Mucosa of descending colon (tissue), 3 donors: ENCODE results near the gene ACVR1B. TPM values are rescaled to one million over a fixed set of nuclear protein-coding genes. Genes with fewer than 3 reads are reported as not detected.

Experiments
- ATAC-seq: fragments of 200-7000 bp; cut with Tn5 transposase; one replicate; pipeline ENCODE4 v1.9.1; 2020; ENCODE audit warnings: mild to moderate bottlenecking, moderate library complexity
- DNase-seq, 3 donors: peaks; one replicate each; pipeline ENCODE4 v3.0.0-alpha.2; 2020
- H3K36me3 ChIP-seq: fragments of 200-600 bp; one replicate; pipeline ENCODE4 v1.8.0; 2021; ENCODE audit warnings: low read depth, mild to moderate bottlenecking
- H3K4me1 ChIP-seq: fragments of 200-600 bp; one replicate; pipeline ENCODE4 v1.8.0; 2021; ENCODE audit warnings: low read depth, mild to moderate bottlenecking
- H3K4me3 ChIP-seq: fragments of 200-600 bp; one replicate; pipeline ENCODE4 v1.8.0; 2021; ENCODE audit warnings: mild to moderate bottlenecking
- H3K9me3 ChIP-seq: fragments of 200-600 bp; one replicate; pipeline ENCODE4 v1.8.0; 2021; ENCODE audit warnings: mild to moderate bottlenecking
- intact Hi-C, 2 donors: fragments of 100-400 bp; cut with DNase I in 1 of 2; cut with micrococcal nuclease in 1 of 2; formaldehyde crosslinking; loops; one replicate each; pipeline versions ENCODE4 v1.11.0 to v1.11.1; 2022; cut with DNase I, micrococcal nuclease
- total RNA-seq, 3 donors: library from RNA; stranded (reverse); fragmentation: NEBNext Ultra II Directional in 2 of 3; extraction: Animal tissue kit (Norgen Biotek cat#: 25700) in 2 of 3; gene quantifications; one replicate each; pipeline versions ENCODE4 v1.2.1 to v1.2.4, GENCODE V29; 2021 to 2023
- TF ChIP-seq, protein P1 (sequence below): fragments of 200-600 bp; IDR thresholded peaks from one replicate; pipeline ENCODE4 v1.8.0; 2022; ENCODE audit warnings: antibody characterized with exemption, mild to moderate bottlenecking
- donor health status: DM: no; HTN: no; CAD: no; lungs with moderate emphysema.
- donor health status: DM: no; HTN: no; CAD: no.
- donor health status: DM: no; HTN: yes; CAD: no.

ACVR1B gene
- total RNA-seq, 3 donors from 2014 or later: 42.4 to 95.7 (median 77.3) TPM

- no peak for ATAC-seq
- TF ChIP-seq, protein P1, sequence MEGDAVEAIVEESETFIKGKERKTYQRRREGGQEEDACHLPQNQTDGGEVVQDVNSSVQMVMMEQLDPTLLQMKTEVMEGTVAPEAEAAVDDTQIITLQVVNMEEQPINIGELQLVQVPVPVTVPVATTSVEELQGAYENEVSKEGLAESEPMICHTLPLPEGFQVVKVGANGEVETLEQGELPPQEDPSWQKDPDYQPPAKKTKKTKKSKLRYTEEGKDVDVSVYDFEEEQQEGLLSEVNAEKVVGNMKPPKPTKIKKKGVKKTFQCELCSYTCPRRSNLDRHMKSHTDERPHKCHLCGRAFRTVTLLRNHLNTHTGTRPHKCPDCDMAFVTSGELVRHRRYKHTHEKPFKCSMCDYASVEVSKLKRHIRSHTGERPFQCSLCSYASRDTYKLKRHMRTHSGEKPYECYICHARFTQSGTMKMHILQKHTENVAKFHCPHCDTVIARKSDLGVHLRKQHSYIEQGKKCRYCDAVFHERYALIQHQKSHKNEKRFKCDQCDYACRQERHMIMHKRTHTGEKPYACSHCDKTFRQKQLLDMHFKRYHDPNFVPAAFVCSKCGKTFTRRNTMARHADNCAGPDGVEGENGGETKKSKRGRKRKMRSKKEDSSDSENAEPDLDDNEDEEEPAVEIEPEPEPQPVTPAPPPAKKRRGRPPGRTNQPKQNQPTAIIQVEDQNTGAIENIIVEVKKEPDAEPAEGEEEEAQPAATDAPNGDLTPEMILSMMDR: no peak
These were observed 33.2 kb downstream of the ACVR1B start for GRCh38 chr12:51984657-51985056.

DNA sequence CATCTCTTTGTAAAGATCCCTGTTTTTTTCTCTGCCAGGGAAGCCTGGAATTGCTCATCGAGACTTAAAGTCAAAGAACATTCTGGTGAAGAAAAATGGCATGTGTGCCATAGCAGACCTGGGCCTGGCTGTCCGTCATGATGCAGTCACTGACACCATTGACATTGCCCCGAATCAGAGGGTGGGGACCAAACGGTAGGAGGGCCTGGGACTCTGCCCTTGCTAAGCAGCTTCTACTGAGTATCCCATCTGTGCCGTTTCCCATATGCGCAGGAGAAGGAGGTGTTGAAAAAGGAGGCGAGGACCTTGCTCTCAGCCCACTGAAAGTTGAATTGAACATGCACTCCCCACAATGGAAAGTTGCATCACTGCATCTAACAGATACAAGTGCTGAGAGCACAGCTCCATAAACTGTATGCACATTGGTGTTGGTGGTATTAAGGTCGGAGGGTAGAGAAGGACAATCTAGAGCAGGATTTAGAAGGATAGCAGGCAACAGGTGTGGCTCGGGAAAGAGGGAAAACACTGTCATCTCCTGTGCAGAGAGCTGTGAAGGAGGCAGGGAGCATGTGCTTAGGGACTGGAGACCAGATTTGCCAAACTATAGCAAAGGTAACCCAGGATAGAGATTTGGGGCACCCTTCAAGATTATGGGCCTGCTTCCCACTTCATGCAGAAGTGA, 33.8 kb downstream of the ACVR1B start:
- Histone ChIP-seq H3K4me3 (no peak overlapping the region), H3K36me3 (peaks cover 13% of the 10 kb centered on the region), H3K4me1 (no peaks in the 10 kb centered on the region), H3K9me3 (no peaks in the 10 kb centered on the region)
- DNase-seq (no peak), ATAC-seq (no peak)
- intact Hi-C loops: no loop called here
- TF ChIP-seq, protein P1: no peak

More at GRCh38 chr12:51984657-51985056, 33.2 kb downstream of the ACVR1B start:
- intact Hi-C loops: loop anchor here in 1 of 2 donors (5.0 kb wide), 1 partner anchor 57 kb away; no protein-coding TSS in a partner anchor
- Histone ChIP-seq H3K4me3 (no peak overlapping the region), H3K9me3 (no peaks in the 10 kb centered on the region), H3K4me1 (no peaks in the 10 kb centered on the region), H3K36me3 (peaks cover 13% of the 10 kb centered on the region)
- DNase-seq: no peak

- H3K4me3 ChIP-seq: no peak overlapping the region
- H3K36me3 ChIP-seq: peaks cover 13% of the 10 kb centered on the region
- DNase-seq (no peak), ATAC-seq (no peak)
- TF ChIP-seq, protein P1: no peak
- H3K9me3 ChIP-seq: no peaks in the 10 kb centered on the region
- no peaks in the 10 kb centered on the region for H3K4me1 ChIP-seq
- intact Hi-C loops: no loop called here
These were observed 35.3 kb downstream of the ACVR1B start for GRCh38 chr12:51986834-51987233.

DNA sequence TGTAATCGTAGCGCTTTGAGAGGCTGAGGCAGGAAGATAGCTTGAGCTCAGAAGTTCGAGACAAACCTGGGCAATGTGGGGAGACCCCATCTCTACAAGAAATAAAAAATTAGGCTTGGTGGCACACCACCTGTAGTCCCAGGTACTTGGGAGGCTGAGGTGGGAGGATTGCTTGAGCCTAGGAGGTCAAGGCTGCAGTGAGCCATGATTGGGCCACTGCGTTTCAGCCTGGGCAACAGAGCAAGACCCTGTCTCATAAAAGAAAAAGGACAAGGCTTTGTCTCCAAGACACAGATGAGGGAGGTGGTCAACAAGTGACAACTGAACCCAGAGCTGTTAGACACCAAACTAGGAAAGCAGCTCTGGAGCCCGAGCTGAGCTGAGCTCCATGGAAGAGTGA, 40.7 kb downstream of the ACVR1B start:
- intact Hi-C loops: no loop called here
- H3K36me3 ChIP-seq: peaks cover 2% of the 10 kb centered on the region

DNA sequence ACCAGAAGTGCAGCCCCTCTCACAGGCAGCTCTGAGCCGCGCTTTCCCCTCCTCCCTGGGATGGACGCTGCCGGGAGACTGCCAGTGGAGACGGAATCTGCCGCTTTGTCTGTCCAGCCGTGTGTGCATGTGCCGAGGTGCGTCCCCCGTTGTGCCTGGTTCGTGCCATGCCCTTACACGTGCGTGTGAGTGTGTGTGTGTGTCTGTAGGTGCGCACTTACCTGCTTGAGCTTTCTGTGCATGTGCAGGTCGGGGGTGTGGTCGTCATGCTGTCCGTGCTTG, 43.0 kb downstream of the ACVR1B start:
- DNase-seq (no peak), ATAC-seq (no peak)
- TF ChIP-seq, protein P1: no peak
- no peaks in the 10 kb centered on the region for H3K9me3 ChIP-seq
- H3K4me1 ChIP-seq: no peaks in the 10 kb centered on the region
- H3K36me3 ChIP-seq: no peaks in the 10 kb centered on the region
- H3K4me3 ChIP-seq: no peak overlapping the region
- intact Hi-C loops: no loop called here

More for the DNA sequence above, 40.7 kb downstream of the ACVR1B start:
- DNase-seq (no peak), ATAC-seq (no peak)
- no peaks in the 10 kb centered on the region for H3K4me1 ChIP-seq
- TF ChIP-seq, protein P1: no peak
- no peak overlapping the region for H3K4me3 ChIP-seq
- H3K9me3 ChIP-seq: no peaks in the 10 kb centered on the region

GRCh38 chr12:51994959-51995358, 43.5 kb downstream of the ACVR1B start:
- TF ChIP-seq, protein P1: no peak
- no peaks in the 10 kb centered on the region for H3K36me3 ChIP-seq
- no peak for ATAC-seq
- no peaks in the 10 kb centered on the region for H3K9me3 ChIP-seq
- H3K4me3 ChIP-seq: no peak overlapping the region
- intact Hi-C loops: no loop called here
- no peaks in the 10 kb centered on the region for H3K4me1 ChIP-seq
- DNase-seq: no peak
